Loucy (cell line): ENCODE measurements around the gene EID2.

Experiments
- EZH2phosphoT487 ChIP-seq: fragments of 200-600 bp; IDR thresholded peaks from 2 replicates; pipeline ENCODE4 v1.6.1; 2018; ENCODE audit warnings: antibody characterized with exemption, mild to moderate bottlenecking, moderate library complexity, borderline replicate concordance
- TF ChIP-seq, protein P1 (sequence below): fragments of 200-600 bp; sonication (generic); conservative IDR thresholded peaks from 2 replicates; pipeline ENCODE4 v1.5.1; 2014; ENCODE audit warnings: mild to moderate bottlenecking, antibody characterized with exemption, low read length

- TF ChIP-seq, protein P1, sequence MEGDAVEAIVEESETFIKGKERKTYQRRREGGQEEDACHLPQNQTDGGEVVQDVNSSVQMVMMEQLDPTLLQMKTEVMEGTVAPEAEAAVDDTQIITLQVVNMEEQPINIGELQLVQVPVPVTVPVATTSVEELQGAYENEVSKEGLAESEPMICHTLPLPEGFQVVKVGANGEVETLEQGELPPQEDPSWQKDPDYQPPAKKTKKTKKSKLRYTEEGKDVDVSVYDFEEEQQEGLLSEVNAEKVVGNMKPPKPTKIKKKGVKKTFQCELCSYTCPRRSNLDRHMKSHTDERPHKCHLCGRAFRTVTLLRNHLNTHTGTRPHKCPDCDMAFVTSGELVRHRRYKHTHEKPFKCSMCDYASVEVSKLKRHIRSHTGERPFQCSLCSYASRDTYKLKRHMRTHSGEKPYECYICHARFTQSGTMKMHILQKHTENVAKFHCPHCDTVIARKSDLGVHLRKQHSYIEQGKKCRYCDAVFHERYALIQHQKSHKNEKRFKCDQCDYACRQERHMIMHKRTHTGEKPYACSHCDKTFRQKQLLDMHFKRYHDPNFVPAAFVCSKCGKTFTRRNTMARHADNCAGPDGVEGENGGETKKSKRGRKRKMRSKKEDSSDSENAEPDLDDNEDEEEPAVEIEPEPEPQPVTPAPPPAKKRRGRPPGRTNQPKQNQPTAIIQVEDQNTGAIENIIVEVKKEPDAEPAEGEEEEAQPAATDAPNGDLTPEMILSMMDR: no peak
- no peak for TF ChIP-seq EZH2phosphoT487
Measured at GRCh38 chr19:39506944-39507714, 32.8 kb downstream of the EID2 start.
